Erythroblast (primary cell): Measurements from ENCODE around the gene ARHGEF39.

ENCODE experiments used
- GATA1 ChIP-seq: IDR thresholded peaks from 2 replicates; pipeline ENCODE4 v1.6.1; 2011; ENCODE audit warnings: low read depth, mild to moderate bottlenecking, control low read depth, low read length, moderate library complexity
- POLR2A ChIP-seq: IDR thresholded peaks from 2 replicates; pipeline ENCODE4 v1.6.1; 2011; ENCODE audit warnings: mild to moderate bottlenecking, low read length

DNA sequence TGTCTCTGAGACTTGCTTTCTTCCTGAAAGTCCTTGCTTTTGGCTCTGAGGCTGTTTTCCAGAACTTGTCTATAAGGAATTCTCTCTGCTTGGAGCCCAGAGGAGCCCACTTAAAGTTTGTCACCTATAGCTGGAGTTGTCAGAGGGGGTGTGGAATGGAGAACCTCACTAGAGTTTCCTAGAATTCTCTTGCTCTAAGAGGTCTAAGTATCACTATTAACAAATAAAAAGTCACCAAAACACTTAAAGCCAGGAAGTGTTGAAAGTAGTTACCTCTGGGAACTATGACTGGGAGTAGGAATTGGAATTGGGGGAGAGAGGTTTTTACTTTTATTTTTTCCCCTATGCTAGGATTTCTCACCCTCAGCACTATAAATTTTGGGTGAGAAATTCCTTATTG lies 29.3 kb downstream of the ARHGEF39 start:
- TF ChIP-seq POLR2A (no peak), GATA1 (no peak)
